HG02852 (cell line): ENCODE data around the gene PDE6D.
A peak's percentile ranks its signal among the peaks of the same experiment; 100 is the strongest.
"Not testable (repeated sequence)": the region's sequence is repeated elsewhere in the genome, so short reads cannot be mapped to it uniquely, and the experiment has no call there.

ENCODE experiments used
- ATAC-seq: cut with Tn5 transposase; IDR thresholded peaks from one replicate; pipeline ENCODE4 v1.9.1; 2021; ENCODE audit warnings: mild to moderate bottlenecking, moderate library complexity; ENCODE audit not compliant: unreplicated experiment

PDE6D gene

GRCh38 chr2:231720987-231721966 lies 59.8 kb downstream of the PDE6D start:
- peak; percentile 82 for ATAC-seq

- ATAC-seq = peak; percentile 15
These were observed 60.6 kb downstream of the PDE6D start for GRCh38 chr2:231720292-231720986.

DNA sequence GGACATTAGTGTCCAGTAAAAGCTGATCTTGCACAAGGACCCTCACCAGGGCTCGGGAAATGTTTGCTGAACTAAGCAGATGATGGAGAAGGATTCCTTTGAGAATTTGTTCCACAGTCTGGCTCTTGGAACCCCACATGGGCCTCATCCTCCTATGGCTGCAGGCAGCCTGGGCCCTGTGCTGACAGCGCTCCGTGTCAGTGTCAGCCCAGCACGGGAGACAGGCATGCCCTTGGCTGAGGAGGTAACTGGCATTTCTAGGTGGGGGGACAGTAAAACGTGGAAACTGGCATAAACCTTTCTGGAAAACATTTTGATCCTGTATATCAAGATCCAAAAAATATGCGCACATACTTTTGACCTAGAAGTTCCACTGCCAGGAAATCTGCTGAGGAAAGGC lies 62.3 kb downstream of the PDE6D start:
- no peak for ATAC-seq

DNA sequence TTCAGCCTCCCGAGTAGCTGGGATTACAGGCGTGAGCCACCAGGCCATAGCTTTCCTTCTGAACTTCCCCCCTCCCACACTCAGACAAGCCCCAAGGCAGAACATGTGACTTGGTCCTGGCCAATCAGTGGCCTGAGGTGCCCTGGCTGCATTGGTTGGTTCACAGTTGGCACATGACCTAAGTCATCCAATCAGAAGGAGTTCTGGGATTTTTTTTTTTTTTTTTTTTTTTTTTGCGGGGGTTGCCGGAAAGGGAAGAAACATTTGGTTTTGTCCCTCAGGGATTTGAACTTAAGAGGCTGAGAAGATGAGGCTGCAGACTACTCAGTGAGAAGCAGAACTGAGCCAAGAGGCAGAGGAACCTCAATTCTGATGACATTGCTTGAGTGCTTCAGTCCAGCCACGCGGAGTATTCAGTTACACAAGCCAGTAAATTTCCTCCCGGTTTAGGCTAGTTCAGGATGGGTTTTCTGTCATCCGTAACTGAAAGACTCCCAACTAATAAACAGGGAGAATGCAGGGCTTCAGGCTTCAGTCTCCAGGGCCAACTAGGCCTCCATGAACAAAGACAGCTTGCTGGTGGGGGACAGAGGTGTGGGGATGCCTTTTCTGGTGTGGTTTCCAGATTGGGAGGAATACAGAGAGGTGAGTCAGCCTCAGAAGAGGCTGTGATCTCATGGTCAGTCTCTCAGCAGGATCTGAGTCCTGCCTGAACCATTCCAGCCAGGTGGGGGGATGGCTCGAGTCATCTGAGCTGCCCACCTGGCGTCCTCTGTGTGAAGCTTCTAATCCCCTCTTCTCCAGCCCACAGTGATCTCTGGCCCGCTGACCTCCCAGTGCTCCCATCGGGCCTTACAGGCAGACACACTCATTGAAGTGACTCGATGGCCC lies 63.6 kb downstream of the PDE6D start:
- no peak for ATAC-seq

DNA sequence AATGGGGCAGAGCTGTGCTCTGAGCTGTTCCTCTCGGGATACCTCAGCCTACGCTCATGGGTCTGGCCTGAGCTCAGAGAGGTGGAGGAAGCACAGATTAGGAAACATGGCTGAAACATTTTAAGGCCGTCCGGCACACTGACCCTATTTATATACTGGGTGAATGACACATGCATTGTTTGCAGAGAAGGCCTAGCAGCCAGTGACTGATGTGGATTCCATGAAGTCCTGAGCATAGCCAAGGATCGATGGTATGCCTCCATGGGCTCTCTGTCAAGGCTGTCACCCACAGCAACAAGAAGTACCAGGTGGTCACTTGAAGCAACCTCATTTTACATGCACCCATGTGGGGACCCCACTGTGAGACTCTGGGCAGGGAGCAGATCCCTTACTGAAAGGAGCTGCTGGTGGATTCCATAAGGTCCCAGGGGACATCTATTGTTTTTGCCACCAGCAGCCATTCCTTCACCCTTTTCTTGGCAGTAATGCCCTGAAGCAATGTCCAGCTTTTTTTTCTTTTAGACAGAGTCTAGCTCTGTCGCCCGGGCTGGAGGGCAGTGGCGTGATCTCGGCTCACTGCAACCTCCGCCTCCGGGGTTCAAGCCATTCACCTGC lies 64.3 kb downstream of the PDE6D start:
- ATAC-seq = no peak

DNA sequence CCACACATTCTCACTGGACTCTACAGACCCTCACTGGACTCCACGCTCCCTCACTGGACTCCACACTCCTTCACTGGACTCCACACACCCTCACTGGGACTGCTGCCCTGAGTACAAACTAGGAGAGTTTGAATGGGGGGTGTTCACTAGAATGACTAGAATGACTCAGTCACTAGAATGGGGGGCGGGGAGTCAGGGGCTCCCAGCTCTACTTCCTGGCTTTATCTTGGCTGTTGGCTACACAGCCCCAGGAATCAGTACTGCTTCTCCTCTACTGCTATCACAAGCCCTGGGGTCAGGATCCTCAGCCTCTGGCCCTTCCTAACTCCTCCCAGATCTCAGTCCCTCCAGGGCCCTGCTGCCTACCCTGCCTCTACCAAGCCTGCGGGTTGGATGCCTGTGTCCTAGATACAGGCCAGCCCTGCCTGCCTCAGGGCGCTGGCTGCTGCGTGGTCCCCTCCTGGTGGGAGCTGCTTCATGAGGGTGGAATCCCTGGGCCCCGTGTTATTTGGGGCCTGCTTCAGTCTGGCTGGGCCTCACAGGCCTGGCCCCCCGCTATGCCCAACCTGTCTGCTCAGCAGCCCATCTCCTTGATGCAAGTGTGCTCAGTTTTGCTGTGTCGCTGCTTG lies 65.0 kb downstream of the PDE6D start:
- no peak for ATAC-seq

DNA sequence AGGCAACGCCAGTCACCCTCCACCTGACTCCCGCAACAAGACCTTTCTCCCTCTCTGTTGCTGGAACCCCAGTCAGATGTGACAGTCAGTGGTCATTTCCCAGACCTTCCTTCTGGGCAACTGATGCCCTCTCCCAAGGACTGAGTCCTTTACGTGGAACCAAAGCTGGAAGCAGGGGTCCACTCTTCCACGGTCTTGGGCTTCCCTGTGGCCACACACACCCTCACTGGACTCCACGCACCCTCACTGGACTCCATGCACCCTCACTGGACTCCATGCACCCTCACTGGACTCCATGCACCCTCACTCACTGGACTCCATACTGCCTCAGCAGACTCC lies 65.6 kb downstream of the PDE6D start:
- ATAC-seq = no peak

- no peak for ATAC-seq
These were observed 66.2 kb downstream of the PDE6D start for GRCh38 chr2:231714639-231715498.

- ATAC-seq = no peak
These were observed 67.1 kb downstream of the PDE6D start for GRCh38 chr2:231713730-231714638.

DNA sequence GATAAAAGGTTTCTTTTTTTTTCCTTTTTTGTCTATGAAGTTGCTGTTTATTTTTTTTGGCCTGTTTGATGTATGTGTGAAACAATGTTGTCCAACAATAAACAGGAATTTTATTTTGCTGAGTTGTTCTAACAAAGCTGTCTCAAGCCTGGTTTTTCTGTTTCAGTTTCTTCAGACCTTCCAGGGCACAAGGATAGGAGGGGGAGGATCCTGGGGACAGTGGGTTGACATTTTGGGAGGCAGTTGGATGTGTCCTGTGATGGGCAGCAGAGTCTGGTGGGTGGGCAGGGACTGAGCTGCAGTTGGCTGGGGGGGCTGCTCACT lies 67.7 kb downstream of the PDE6D start:
- ATAC-seq = not testable (repeated sequence)

DNA sequence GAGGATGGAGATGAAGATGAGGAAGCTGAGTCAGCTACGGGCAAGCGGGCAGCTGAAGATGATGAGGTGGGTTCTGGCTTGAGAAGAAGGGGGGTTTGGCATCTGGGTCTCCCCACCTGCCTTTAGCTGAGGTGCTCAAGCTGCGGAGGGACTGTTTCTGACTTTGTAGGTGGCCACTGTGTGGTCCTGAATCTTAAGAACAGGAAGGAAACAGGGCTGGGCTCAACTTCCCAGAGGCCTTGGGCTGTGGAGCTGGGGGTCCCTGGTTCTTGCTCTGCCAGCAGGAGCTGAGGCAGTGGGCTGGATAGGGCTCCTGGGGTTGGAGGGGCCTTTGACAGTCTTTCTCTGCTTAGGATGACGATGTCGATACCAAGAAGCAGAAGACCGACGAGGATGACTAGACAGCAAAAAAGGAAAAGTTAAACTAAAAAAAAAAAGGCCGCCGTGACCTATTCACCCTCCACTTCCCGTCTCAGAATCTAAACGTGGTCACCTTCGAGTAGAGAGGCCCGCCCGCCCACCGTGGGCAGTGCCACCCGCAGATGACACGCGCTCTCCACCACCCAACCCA lies 68.5 kb downstream of the PDE6D start:
- ATAC-seq = not testable (repeated sequence)

DNA sequence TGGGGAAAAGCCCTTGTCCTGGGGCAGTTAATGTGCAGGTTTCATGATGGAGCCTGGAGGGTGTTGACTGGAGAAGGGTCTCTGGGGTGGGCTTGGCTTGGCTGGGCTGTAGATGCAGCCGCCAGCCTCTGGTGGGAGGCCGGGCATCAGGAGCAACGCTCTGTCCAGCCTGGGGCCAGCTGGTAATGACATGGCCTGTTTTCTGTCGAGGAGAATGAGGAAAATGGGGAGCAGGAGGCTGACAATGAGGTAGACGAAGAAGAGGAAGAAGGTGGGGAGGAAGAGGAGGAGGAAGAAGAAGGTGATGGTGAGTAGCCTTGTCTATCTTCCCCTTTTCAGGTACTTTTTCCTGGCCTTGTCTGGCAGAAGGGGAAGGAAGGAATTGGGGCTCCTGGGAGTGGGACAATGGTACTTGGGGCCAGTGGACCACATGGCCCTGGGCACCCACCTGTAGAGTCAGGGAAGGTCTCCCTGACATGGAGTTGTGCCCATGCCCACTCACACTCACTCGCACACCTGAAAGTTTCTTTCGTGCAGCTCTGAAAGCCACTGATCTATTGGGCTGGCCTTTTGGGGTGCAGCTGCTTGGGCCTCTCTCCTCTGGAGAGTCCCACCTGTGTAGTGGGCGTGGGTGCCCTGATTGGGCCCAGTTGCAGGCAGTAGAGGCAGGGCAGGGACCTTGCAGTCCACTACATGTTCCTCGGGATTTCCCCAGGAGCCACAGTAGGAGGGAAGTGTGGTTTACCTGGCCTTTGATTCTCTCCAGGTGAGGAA lies 69.2 kb downstream of the PDE6D start:
- no peak for ATAC-seq

GRCh38 chr2:231710799-231711676 lies 70.0 kb downstream of the PDE6D start:
- ATAC-seq = no peak

- ATAC-seq = peak; percentile 15
These were observed 70.9 kb downstream of the PDE6D start for GRCh38 chr2:231709981-231710798.

GRCh38 chr2:231709636-231709980 lies 71.5 kb downstream of the PDE6D start:
- ATAC-seq = no peak
